Subcutaneous adipose tissue (tissue), 4 donors: ENCODE results near the gene CPM. TPM values are rescaled to one million over a fixed set of nuclear protein-coding genes. Genes with fewer than 3 reads are reported as not detected.

Source experiments
- CTCF ChIP-seq: fragments of 450-650 bp; IDR thresholded peaks from one replicate; pipeline ENCODE4 v1.5.1; 2016; ENCODE audit warnings: low read depth, mild to moderate bottlenecking, control low read depth, antibody characterized with exemption, moderate library complexity
- total RNA-seq, 4 donors: library from RNA; depleted of rRNA; stranded (reverse); fragments of >200 nt; gene quantifications; one replicate each; pipeline ENCODE4 v1.1.0, GENCODE V29; 2016

Gene CPM
- total RNA-seq, 4 donors from 2014 or later, result 886 to 1,559 (median 1,151) TPM

- no peak for TF ChIP-seq CTCF
These were observed 97.5 kb downstream of the CPM start for GRCh38 chr12:68835333-68835908.

DNA sequence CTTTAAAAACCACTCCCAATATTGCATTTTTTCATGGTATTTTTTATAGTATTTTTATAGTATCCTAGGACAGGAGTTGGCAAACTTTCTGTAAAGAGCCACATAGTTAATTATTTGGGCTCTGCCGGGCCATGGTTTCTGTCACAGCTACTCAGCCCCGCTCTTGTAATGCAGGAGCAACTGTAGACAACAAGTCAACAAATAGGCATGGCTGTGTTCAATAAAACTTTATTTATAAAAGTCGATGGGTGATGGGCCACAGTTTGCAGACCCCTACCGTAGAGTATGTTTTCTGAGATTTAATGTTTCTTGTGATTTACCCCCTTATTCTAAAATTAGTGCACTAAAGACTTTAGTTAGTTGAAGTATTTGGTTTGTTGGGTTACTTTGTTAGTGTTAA is 99.5 kb downstream of the CPM start:
- no peak for TF ChIP-seq CTCF

- TF ChIP-seq CTCF, result no peak
These were observed 100.5 kb downstream of the CPM start for GRCh38 chr12:68832504-68832867.

- no peak for TF ChIP-seq CTCF
These were observed 101.0 kb downstream of the CPM start for GRCh38 chr12:68831751-68832503.

- no peak for TF ChIP-seq CTCF
These were observed 101.7 kb downstream of the CPM start for GRCh38 chr12:68831272-68831671.

DNA sequence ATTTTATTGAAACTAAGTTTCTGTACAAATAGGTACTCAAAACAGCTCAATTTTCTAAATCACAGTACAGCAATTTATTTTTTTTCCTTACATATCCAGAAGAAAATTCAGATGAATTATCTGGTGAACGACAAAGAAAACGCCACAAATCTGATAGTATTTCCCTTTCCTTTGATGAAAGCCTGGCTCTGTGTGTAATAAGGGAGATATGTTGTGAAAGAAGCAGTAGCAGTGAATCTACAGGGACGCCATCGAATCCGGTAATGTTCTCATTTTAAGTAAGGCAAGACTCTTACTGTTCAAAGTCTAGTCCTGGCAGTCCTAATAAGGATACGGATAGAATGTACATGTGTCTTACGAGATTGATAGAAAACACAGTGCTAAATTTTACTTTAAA is 104.3 kb downstream of the CPM start:
- no peak for TF ChIP-seq CTCF

- TF ChIP-seq CTCF, result no peak
These were observed 104.9 kb downstream of the CPM start for GRCh38 chr12:68827895-68828671.
